G401 (cell line): ENCODE results near the gene DMRT1. TPM values are rescaled to one million over a fixed set of nuclear protein-coding genes. Genes with fewer than 3 reads are reported as not detected.
A peak's percentile ranks its signal among the peaks of the same experiment; 100 is the strongest.
"Not testable (repeated sequence)": the region's sequence is repeated elsewhere in the genome, so short reads cannot be mapped to it uniquely, and the experiment has no call there.

Experiments used
- DNase-seq: peaks from one replicate; pipeline ENCODE4 v3.0.0-alpha.2; 2015; ENCODE audit warnings: low spot score
- in situ Hi-C: cut with HindIII; loops from 2 replicates; pipeline ENCODE4 v1.10.0; 2016; ENCODE audit warnings: low sequenced_read_pairs, mixed read lengths
- total RNA-seq: library from RNA; depleted of rRNA; stranded (reverse); fragments of >200 nt; shearing (Covaris generic); gene quantifications from 2 replicates; pipeline ENCODE4 v1.2.3, GENCODE V29; 2014

The DMRT1 gene
- total RNA-seq, 1 experiment from 2014 or later, result not detected

DNA sequence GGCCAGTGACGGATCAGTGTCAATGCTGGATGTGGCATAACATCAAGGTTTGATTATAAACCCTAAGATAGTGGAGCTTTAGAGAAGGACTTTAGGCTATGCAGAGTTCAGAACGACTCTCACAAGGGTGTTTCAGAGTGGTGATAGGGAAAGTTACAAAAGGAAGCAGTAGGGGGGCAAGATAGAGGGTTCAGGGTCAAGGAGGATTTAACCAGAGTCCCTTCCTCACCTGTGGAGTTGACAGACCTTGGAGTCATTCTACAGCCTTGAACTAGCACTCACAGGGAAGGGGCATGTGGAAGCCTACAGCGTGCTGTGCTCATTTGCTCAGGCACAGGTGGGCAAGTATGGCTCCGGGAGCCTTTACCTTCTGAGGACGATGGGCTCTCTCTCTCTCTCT is 7.9 kb downstream of the DMRT1 start:
- DNase-seq, result no peak
- in situ Hi-C loops, result no loop called here

DNA sequence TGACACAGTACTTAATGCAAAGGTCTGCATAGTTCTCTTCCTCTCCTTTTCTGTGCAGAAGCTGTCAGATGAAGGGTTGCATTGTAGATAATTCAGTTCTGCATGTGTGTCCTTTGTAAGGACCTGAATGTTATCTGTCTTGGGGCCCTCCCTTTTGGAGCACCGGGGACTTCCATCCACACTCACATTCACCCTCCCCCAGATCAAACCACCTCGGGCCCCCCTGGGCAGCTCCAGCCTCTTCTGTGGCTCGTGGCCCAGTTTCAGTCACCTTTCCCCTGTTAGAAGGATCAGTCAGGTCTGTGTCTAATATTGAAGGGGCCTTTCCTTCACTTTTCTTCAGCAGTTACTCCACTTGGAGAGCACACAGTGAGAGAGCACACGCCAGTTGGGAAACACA is 11.0 kb downstream of the DMRT1 start:
- in situ Hi-C loops, result no loop called here
- DNase-seq, result no peak

DNA sequence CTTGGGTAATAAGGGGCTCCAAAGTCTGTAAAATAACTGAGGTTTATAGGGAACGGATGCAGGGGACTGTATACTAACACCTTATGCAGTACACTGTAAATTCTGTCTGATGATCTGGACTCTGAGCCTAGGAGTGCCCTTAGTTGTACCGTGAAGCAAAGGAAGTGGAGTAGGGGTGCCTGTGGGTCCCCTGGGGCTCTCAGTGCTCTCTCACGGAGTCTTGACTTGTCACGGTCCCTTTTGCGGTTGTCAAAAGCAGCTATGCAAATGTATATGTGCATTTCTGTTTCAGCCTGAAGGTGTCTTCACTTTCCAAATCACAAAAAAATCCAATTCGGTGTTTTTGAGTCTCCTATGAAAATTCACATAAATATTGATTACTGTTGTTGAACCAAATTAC is 17.8 kb downstream of the DMRT1 start:
- in situ Hi-C loops, result no loop called here
- no peak for DNase-seq

DNA sequence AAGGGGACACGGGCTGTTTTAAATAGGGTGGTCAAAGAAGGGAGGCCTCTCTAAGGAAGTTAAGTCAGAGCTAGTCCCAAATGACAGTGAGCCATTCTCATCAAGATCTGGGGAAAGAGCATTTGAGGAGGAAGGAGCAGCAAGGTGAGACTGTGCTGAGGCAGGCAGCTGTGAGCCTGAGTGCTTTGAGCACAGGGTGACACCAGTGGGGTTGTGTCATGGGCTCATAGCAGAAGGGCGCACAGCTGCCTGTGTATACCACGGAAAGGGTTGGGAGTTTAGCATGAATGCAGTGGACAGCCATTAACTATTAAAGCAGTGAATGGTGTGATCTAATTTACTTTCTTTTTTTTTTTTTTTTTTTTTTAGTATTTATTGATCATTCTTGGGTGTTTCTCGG is 19.2 kb downstream of the DMRT1 start:
- no peak for DNase-seq
- in situ Hi-C loops, result no loop called here

DNA sequence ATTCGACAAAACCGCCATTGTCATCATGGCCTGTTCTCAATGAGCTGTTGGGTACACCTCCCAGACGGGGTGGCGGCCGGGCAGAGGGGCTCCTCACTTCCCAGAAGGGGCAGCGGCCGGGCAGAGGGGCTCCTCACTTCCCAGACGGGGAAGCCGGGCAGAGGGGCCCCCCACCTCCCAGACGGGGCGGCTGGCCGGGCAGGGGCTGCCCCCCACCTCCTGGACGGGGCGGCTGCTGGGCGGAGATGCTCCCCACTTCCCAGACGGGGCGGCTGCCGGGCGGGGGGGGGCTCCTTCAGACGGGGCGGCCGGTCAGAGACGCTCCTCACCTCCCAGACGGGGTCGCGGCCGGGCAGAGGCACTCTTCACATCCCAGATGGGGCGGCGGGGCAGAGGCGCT is 20.0 kb downstream of the DMRT1 start:
- DNase-seq, in situ Hi-C loops: not testable (repeated sequence)

DNA sequence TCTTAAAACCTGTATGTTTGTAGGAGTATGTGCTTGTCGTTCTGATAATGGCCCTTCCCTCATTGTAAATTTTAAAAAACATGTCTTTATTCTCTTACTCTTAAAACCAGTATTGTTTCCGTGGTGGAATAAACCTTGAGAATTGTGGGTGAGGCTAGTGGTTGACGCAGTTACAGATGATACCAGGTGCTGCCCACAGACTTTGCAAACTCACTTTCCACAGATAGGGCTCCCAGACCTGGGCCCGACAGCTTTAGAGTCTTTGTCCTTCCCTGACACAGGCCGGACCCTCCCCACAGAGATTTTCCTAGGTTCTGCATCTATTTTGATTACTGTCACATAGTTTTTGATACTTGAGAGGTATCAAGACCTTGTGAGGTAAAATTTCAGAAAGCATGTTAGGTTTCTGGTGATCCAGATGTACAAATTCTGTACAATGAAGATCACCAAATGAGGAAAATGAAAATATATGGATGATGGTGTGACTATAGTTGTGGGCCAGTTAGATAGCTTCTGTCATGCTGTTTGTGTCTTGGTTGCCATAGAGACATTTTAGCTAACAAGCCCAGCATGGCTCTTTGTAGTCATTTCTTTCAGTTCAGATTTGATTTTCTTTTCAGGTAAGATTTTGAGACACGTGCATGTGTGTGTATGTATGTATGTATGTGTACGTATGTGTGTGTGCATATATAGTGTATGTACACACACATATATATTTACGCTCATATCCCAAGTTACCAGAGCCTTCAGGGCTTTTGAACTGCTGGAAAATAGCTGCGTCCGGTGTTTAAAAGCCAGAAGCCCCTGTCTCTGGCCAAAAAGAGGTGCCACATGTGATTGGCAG is 33.8 kb downstream of the DMRT1 start:
- in situ Hi-C loops, result no loop called here
- no peak for DNase-seq

DNA sequence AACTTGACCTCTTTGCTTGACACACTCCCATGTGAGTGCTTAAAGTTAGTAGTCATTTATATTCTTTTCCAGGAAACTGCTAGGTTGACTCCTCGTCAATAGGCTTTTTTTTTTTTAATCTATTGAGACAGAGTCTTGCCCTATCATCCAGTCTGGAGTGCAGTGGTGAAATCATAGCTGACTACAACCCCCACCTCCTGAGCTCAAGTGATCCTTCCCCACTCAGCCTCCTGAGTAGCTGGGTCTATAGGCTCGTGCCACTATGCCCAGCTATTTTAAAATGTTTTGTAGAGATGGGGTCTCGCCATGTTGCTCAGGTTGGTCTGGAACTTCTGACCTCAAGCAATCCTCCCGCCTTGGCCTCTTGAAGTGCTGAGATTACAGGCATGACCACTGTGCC is 34.9 kb downstream of the DMRT1 start:
- DNase-seq, result no peak
- in situ Hi-C loops, result no loop called here

DNA sequence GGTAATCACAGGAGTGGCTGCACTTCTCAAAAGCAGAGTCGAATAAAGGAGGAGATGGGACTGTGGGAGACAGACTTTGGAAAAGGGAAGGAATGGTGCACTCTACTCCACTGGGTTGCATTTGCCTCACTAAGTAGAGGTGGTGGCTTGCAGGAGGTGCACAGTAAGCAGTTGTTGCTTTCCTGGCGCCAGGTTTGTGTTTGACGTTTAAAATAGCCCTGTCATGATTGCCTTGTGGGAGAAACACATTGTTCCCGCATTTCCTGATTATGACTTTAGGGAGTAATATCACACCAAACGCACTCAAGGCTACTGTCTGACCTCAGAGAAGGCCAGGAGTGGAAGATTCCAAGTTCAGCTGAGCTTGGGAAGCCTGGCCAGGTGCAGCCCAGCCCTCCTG is 36.7 kb downstream of the DMRT1 start:
- in situ Hi-C loops, result no loop called here

DNA sequence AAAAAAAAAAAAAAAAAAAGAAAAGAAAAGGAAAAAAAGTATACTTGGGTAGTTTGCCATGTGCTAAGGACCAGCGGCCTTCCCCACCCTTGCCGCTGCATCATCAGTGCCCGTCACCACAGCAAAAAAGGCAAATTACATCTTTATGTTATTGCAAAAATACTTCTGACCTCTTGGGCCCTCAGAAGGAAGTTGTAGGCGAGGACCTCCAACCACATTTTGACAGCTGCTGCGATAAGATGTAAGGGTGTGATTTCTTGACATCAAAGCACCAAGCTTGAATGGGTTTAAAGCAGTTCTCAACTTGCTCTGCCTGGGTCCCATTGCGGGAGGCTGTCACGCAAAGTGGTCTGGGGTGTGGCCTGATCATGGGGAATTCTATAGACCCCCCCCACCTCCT is 39.2 kb downstream of the DMRT1 start:
- DNase-seq, result no peak
- in situ Hi-C loops, result no loop called here

More for the DNA sequence above, 36.7 kb downstream of the DMRT1 start:
- no peak for DNase-seq

DNA sequence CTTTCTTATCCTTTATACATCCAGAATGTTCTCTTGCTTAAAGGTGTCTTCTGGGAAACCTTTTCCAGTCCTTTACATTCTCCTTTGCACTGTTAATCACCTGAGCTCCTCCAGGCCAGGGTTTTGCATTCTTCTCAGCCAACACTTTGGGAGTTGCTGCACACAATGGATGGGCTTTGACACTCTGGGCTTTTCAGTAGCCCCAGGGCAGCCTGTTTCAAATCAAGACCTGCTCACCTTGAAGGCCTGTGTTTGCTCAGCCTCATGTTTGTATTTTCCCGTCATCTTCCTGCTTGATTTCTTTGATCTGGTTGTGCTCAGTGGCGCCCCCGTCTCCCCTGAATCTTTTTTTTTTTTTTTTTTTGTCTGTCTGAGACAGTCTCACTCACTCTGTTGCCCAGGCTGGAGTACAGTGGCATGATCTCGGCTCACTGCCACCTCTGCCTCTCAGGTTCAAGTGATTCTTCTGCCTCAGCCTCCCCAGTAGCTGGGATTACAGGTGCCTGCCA is 41.0 kb downstream of the DMRT1 start:
- no peak for DNase-seq
- in situ Hi-C loops, result no loop called here

DNA sequence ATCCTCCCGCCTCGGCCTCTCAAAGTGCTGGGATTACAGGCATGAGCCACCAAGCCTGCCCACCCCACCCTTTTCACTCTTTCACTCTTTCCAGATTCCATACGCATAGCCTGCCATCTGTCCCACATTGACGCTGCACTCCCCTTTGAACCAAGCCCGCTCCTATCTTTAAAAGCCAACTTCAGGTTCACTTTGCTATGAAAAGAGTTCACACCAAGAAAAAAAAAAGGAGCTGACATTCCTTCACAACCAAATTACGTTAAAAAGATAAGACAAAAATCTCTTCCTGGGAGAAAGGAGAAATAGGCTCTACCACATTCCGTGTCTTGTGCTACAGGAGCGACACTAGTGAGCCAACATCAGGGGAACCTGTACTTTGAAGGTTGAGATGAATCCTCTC is 41.5 kb downstream of the DMRT1 start:
- in situ Hi-C loops, result no loop called here
- no peak for DNase-seq

DNA sequence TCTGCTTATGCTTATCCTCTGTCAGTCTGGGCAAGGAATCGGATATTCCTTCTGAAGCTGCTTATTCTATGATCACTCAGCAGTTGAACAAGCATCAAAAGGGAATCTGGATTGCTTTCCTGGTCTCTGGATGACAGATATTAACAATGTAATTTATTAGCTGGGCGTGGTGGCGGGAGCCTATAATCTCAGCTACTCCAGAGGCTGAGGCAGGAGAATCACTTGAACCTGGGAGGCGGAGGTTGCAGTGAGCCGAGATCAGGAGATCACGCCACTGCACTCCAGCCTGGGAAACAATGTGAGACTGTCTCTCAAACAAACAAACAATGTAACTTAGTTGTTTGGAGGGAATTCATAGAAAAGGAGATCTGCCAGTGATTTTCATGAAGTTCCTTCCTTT is 45.4 kb downstream of the DMRT1 start:
- DNase-seq, result no peak
- in situ Hi-C loops, result no loop called here

DNA sequence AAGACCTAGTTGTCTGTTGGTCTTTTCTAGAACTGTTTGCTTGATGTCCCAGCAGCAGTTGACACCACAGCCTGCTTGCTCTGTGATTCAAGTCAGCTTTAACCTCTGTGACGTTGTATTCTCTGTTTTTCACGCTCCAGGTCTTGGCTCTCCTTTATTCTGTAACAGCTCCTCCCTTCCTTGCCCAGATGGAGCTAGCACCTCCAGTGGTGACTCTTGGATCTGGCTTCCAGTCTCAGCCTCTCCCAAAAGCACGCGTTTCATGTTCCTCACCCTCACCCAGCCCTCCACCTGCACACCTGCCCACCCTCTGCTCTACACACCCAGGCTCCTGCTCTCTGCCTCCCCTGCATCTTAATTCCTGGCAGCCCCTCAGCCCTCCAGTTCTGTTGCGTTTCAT is 50.6 kb downstream of the DMRT1 start:
- in situ Hi-C loops, result no loop called here
- no peak for DNase-seq

DNA sequence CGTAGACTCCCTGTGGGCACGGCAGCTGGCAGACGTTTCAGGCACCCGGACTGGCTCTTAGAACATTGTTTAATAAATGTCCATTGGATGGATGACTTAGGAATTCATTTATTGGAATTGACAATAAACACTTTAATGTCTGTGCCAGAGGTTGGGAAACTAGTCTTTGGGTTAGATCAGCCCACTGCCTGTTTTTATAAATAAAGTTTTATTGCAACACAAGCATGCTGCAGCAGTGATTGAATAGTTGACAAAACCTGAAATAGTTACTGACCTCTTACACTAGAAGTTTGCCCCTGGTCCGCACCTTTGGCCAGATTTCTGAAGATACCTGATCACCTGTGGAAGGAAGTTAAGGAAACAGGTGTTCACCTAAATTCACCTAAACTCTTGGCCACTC is 51.6 kb downstream of the DMRT1 start:
- in situ Hi-C loops, result no loop called here
- DNase-seq, result no peak

DNA sequence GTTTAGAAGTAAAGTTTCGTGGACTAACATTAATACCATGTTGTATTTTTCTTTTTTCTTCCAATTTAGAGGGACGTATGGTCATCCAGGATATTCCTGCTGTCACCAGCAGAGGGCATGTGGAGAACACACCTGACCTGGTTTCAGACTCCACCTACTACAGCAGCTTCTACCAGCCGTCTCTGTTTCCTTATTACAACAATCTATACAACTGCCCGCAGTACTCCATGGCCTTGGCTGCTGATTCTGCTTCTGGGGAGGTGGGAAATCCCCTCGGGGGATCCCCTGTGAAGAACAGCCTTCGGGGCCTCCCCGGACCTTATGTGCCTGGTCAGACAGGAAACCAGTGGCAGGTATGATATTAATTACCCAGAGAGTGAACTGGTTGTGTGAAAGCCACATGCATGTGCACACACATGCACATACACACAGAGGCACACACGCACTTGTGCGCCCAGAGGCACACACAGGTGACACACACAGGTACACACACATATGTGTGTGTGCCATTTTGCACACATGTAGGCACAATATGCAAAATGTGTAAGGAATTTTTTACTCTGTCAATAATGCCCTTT is 52.4 kb downstream of the DMRT1 start:
- in situ Hi-C loops, result no loop called here
- peak; percentile 37 for DNase-seq

DNA sequence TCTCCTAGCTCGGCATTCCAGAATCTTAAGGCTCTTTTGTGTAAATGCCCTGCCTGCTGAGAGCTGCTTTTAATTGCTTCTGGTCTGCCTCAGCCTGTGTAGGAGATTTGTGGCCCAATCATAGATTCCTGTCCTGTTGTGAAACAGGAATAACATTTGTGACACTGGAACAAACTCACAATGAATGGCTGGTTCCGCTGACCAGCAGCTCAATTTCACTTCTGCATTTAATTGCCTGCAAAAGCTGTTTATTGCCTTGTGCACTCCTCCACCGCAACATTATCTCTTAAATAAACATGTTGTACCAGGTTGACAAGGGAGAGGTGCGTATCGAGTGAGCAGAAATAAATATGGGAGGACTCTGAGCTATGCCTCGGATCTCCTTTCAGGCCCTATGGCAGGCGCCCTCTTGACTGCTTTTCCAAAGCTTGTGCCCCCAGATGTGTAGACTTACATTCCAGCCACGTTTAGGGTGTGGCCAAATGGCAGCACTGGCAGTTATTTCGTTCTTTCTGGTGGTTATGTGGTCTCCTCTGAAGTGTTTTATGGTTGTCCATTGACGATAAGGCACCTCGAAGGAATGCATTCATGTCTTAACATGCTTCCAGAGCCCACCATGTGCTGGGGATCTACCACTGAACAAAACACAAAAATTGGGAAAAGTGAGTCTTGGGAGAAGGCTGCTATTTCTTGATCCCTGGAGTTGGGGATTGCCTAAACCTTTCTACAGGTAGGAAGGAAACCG is 58.1 kb downstream of the DMRT1 start:
- DNase-seq, result no peak
- in situ Hi-C loops, result no loop called here

DNA sequence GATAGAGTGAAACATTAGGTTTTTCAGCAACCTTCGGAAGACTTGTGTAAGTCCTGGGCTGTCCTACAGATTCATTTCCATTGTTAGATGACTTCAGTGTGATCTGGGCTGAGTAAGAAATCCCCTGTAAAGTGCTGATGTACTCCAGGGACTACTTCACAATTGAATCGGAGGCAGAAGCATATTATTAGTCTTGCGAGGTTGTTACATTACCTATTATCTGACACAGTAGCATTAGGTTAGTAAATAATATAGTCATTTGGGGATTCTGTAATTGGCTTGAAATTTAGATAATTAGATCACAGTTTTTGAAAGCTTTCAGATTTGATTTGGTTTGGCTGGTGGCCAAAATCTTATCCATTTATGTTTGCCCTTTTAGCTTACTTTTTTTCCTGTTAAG is 62.4 kb downstream of the DMRT1 start:
- in situ Hi-C loops, result no loop called here
- DNase-seq, result no peak

DNA sequence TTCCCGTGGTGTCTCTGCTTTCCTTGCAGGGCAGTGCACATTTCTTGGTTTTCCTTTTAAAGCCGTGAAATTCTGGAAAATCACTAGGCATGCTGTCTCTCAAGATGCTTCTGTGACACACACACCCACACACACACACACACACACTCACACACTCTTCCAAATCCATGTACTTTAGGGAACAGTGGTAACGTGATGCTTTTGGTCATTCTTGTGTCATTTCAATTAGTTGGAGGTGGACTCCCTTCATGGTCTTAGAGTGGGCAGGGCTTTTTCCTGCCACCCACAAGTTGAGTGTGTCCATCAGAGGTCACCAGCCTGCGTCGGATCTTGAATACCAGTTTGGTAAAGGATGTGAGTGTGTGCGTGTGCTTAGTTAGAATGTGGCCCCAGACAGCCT is 64.4 kb downstream of the DMRT1 start:
- DNase-seq, result no peak
- in situ Hi-C loops, result no loop called here

DNA sequence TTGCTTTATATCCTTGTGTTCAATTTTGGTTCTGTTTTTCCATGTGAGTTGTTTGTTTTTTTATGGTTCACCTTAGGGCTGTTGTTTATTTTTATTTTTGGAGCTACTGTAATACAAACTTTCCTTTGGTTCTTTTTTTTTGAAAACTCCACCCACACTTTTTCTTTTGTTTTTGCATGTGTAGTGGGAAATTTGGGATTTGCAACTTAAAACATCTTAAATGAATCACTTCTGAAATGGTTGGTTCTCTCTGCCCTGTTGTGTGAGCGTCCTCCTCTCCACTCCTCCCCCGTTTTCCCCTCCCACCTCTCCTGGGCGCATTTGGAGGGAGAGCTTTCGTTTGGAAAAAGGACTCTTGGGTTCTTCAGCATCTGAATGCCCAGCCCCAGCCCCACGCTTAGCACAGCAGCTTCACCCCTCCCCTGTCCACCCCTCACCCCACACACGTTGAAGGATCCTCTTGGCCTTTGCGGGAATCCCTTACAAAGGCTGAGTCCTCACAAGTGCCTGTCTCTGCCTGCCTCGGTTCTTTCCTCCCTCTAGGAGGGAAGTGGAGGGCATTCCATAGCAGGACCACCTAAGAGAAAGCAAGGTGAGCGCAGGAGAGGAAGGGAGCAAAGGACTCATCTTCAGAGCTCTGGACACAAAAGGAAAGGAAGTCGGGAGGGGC is 67.2 kb downstream of the DMRT1 start:
- no peak for DNase-seq
- in situ Hi-C loops, result no loop called here

DNA sequence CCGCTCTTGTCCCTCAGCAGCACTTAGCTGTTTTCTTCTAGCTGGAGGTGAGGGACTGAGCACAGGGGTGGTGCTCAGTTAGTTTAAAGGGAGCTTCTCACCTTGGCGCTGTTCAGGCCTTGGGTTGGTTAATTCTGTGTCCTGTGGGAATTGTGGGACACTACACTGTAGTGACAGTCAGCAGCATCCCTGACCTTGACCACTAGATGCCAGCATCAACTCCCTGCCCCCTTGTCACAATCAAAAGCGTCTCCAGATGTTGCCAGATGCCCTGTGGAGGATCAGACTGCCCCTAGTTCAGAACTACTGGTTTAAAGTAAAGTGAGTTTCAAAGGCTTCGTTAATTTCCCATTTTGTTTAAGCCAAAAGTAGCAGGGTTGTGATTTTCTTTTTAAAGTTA is 69.5 kb downstream of the DMRT1 start:
- no peak for DNase-seq
- in situ Hi-C loops, result no loop called here
